OCI-LY1 (cell line): ENCODE measurements around the gene RGS9.

Experiments used
- H2AFZ ChIP-seq: fragments of 200-600 bp; sonication (generic), shearing (Covaris generic); 2 replicates; pipeline ENCODE4 v1.6.0; 2014; ENCODE audit warnings: antibody characterized with exemption, mild to moderate bottlenecking, low read length
- H3F3A ChIP-seq: fragments of 200-600 bp; sonication (generic), shearing (Covaris generic); 2 replicates; pipeline ENCODE4 v1.6.0; 2014; ENCODE audit warnings: mild to moderate bottlenecking, antibody characterized with exemption, low read length, moderate library complexity; ENCODE audit not compliant: insufficient read depth
- H3K27ac ChIP-seq: fragments of 200-600 bp; sonication (generic); 2 replicates; pipeline ENCODE4 v1.5.1; 2014; ENCODE audit warnings: low read length, mixed run types, mild to moderate bottlenecking, low read depth; ENCODE audit not compliant: poor library complexity, severe bottlenecking
- H3K27me3 ChIP-seq: fragments of 200-600 bp; sonication (generic); 2 replicates; pipeline ENCODE4 v1.6.0; 2014; ENCODE audit warnings: antibody characterized with exemption, mild to moderate bottlenecking, low read length, moderate library complexity; ENCODE audit not compliant: insufficient read depth
- H3K36me3 ChIP-seq: fragments of 200-600 bp; sonication (generic); 2 replicates; pipeline ENCODE4 v1.6.1; 2014; ENCODE audit warnings: mild to moderate bottlenecking, antibody characterized with exemption, low read length, moderate library complexity, mixed read lengths; ENCODE audit not compliant: insufficient read depth
- H3K4me1 ChIP-seq: fragments of 200-600 bp; sonication (generic); 2 replicates; pipeline ENCODE4 v1.5.1; 2014; ENCODE audit warnings: mild to moderate bottlenecking, low read length, moderate library complexity; ENCODE audit not compliant: insufficient read depth, severe bottlenecking
- H3K4me2 ChIP-seq: fragments of 200-600 bp; sonication (generic), shearing (Covaris generic); 2 replicates; pipeline ENCODE4 v1.6.1; 2014; ENCODE audit warnings: low read length
- H3K4me3 ChIP-seq: fragments of 200-600 bp; sonication (generic); 2 replicates; pipeline ENCODE4 v1.5.1; 2014; ENCODE audit warnings: low read length, low read depth, mild to moderate bottlenecking, mixed read lengths; ENCODE audit not compliant: poor library complexity, severe bottlenecking
- H3K79me2 ChIP-seq: fragments of 200-600 bp; shearing (Covaris generic); 2 replicates; pipeline ENCODE4 v1.6.1; 2016; ENCODE audit warnings: mixed run types, low read length, mixed read lengths; ENCODE audit not compliant: insufficient read depth
- H3K9ac ChIP-seq: fragments of 200-600 bp; sonication (generic), shearing (Covaris generic); 2 replicates; pipeline ENCODE4 v1.6.1; 2014; ENCODE audit warnings: mild to moderate bottlenecking, low read length, mixed read lengths
- H3K9me2 ChIP-seq: fragments of 200-600 bp; sonication (generic), shearing (Covaris generic); 2 replicates; pipeline ENCODE4 v1.6.1; 2014; ENCODE audit warnings: low read depth, mild to moderate bottlenecking, low read length, mixed read lengths
- H3K9me3 ChIP-seq: fragments of 200-600 bp; shearing (Covaris generic); 2 replicates; pipeline ENCODE4 v1.6.1; 2014; ENCODE audit warnings: low read length, mixed read lengths
- H4K20me1 ChIP-seq: fragments of 200-600 bp; sonication (generic), shearing (Covaris generic); 2 replicates; pipeline ENCODE4 v1.6.0; 2016; ENCODE audit warnings: mild to moderate bottlenecking, low read length; ENCODE audit not compliant: insufficient read depth
- CTCF ChIP-seq: fragments of 200-600 bp; sonication (generic), shearing (Covaris generic); IDR thresholded peaks from 2 replicates; pipeline ENCODE4 v1.5.1; 2017; ENCODE audit warnings: mild to moderate bottlenecking, antibody characterized with exemption, low read length, moderate library complexity, mixed read lengths
- EZH2 ChIP-seq: fragments of 200-600 bp; sonication (generic), shearing (Covaris generic); IDR thresholded peaks from 2 replicates; pipeline ENCODE4 v1.8.0; 2017; ENCODE audit warnings: borderline replicate concordance, mixed run types, mild to moderate bottlenecking, antibody characterized with exemption, low read length, moderate library complexity, mixed read lengths

RGS9 gene

GRCh38 chr17:65201331-65201730, 64.2 kb downstream of the RGS9 start:
- Histone ChIP-seq H3F3A (no peaks in the 10 kb centered on the region), H3K79me2 (no peaks in the 10 kb centered on the region), H4K20me1 (no peaks in the 10 kb centered on the region), H3K4me1 (no peaks in the 10 kb centered on the region), H3K4me2 (no peak overlapping the region), H3K36me3 (no peaks in the 10 kb centered on the region), H2AFZ (no peak overlapping the region), H3K9me2 (no peaks in the 10 kb centered on the region), H3K4me3 (no peak overlapping the region), H3K9me3 (no peaks in the 10 kb centered on the region), H3K9ac (no peak overlapping the region), H3K27me3 (no peaks in the 10 kb centered on the region), H3K27ac (no peak overlapping the region)
- no peak for TF ChIP-seq CTCF
- no peak for TF ChIP-seq EZH2

GRCh38 chr17:65202844-65203571, 65.8 kb downstream of the RGS9 start:
- Histone ChIP-seq H3K9ac (no peak overlapping the region), H3K4me3 (no peak overlapping the region), H3K4me2 (no peak overlapping the region)

GRCh38 chr17:65204001-65204400, 66.8 kb downstream of the RGS9 start:
- Histone ChIP-seq H3K27me3 (peaks cover 5% of the 10 kb centered on the region; the same call in 1 of the 2 replicates), H3F3A (no peaks in the 10 kb centered on the region), H3K9ac (no peak overlapping the region), H3K79me2 (no peaks in the 10 kb centered on the region), H4K20me1 (no peaks in the 10 kb centered on the region), H2AFZ (no peak overlapping the region), H3K4me1 (no peaks in the 10 kb centered on the region), H3K4me2 (no peak overlapping the region), H3K9me2 (no peaks in the 10 kb centered on the region), H3K9me3 (no peaks in the 10 kb centered on the region), H3K4me3 (no peak overlapping the region), H3K27ac (no peak overlapping the region), H3K36me3 (no peaks in the 10 kb centered on the region)
- no peak for TF ChIP-seq CTCF
- TF ChIP-seq EZH2 = no peak

More at GRCh38 chr17:65202844-65203571, 65.8 kb downstream of the RGS9 start:
- Histone ChIP-seq H3K9me3 (no peaks in the 10 kb centered on the region), H3K27me3 (peaks cover 4% of the 10 kb centered on the region; the same call in 1 of the 2 replicates), H4K20me1 (no peaks in the 10 kb centered on the region), H3K4me1 (no peaks in the 10 kb centered on the region), H3K36me3 (no peaks in the 10 kb centered on the region), H2AFZ (no peak overlapping the region), H3K27ac (no peak overlapping the region), H3F3A (no peaks in the 10 kb centered on the region), H3K79me2 (no peaks in the 10 kb centered on the region), H3K9me2 (no peaks in the 10 kb centered on the region)
- TF ChIP-seq CTCF = no peak
- no peak for TF ChIP-seq EZH2
